ENCODE results near the gene PRKAR2A.

DNA sequence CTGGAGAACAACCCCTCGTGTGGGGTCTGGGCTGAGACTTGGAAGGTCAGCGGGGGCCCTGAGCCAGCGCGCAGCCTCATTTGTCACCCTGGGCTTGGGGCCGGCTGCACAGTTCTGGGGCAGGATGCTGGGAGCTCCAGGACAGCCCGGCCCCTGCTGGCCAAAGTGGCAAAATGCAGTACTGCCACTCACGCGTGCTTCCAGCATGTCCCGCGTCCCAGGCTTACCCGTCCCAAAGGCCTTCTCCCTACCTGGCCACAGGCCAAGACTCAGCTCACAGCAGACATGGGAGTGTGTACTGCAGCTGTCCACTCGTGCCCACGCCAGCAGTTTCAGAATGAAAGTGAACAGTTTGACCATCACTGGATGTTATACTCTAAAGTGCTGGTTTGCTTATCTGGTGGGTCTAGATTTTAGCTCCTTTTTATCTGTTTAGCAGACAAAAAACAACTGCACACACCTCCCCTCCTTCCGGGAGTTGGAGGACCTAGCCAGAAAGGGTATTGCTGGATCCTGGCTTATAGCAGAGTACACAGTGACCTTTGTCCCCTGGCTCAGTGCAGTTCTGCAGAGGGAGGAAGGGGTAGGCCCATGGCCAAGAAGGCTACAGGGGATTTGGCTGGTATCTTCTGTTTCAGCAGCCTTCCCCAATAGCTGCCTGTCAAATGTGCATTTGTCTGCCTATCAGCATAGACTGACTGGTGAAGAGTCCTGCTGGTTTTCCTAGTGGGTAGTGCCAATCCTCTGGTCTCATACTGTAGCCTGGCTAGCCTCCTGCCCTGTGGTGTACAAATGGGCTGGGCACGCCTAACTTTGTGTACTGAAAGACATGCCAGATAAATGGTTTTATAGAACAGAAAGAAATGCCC, 107.5 kb downstream of the PRKAR2A start:
- TF ChIP-seq, protein P1, sequence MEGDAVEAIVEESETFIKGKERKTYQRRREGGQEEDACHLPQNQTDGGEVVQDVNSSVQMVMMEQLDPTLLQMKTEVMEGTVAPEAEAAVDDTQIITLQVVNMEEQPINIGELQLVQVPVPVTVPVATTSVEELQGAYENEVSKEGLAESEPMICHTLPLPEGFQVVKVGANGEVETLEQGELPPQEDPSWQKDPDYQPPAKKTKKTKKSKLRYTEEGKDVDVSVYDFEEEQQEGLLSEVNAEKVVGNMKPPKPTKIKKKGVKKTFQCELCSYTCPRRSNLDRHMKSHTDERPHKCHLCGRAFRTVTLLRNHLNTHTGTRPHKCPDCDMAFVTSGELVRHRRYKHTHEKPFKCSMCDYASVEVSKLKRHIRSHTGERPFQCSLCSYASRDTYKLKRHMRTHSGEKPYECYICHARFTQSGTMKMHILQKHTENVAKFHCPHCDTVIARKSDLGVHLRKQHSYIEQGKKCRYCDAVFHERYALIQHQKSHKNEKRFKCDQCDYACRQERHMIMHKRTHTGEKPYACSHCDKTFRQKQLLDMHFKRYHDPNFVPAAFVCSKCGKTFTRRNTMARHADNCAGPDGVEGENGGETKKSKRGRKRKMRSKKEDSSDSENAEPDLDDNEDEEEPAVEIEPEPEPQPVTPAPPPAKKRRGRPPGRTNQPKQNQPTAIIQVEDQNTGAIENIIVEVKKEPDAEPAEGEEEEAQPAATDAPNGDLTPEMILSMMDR (IDR thresholded peaks at IDR 0.05), result no peak
- no peak for TF ChIP-seq POLR2A (IDR thresholded peaks at IDR 0.05)
